NCI-H1092 treated with DMSO at 0.1 percent for 48 hours (cell line): ENCODE measurements around the gene KCMF1.

Source experiments
- DNase-seq: peaks from one replicate; lab custom pipeline; 2025; lab: John Stamatoyannopoulos, UW

KCMF1 gene

GRCh38 chr2:85078536-85078935 lies 107.6 kb downstream of the KCMF1 start:
- DNase-seq: no peak

GRCh38 chr2:85083092-85083491 lies 112.1 kb downstream of the KCMF1 start:
- DNase-seq: no peak

- DNase-seq: no peak
Observed at GRCh38 chr2:85085563-85085962, 114.6 kb downstream of the KCMF1 start.

GRCh38 chr2:85087541-85087940 lies 116.6 kb downstream of the KCMF1 start:
- no peak for DNase-seq

- DNase-seq: no peak
Observed at GRCh38 chr2:85088921-85089320, 118.0 kb downstream of the KCMF1 start.

GRCh38 chr2:85089585-85089984 lies 118.6 kb downstream of the KCMF1 start:
- peak; percentile 1 for DNase-seq

- DNase-seq: no peak
Observed at GRCh38 chr2:85091838-85092237, 120.9 kb downstream of the KCMF1 start.

GRCh38 chr2:85095094-85095493 lies 124.1 kb downstream of the KCMF1 start:
- DNase-seq: no peak

GRCh38 chr2:85096616-85097015 lies 125.7 kb downstream of the KCMF1 start:
- DNase-seq: no peak

GRCh38 chr2:85104228-85104627 lies 133.3 kb downstream of the KCMF1 start:
- no peak for DNase-seq

- DNase-seq: no peak
Observed at GRCh38 chr2:85106489-85107180, 135.7 kb downstream of the KCMF1 start.
